Retinal pigment epithelial cell (primary cell): ENCODE data around the gene ADSS1.

Source experiments
- DNase-seq: peaks from one replicate; pipeline ENCODE4 v3.0.0-alpha.2; 2010; ENCODE audit warnings: low read depth
- H3K4me3 ChIP-seq: 2 replicates; pipeline ENCODE4 v1.5.1; 2011; ENCODE audit warnings: mild to moderate bottlenecking, low read length, control low read depth, moderate library complexity
- CTCF ChIP-seq: conservative IDR thresholded peaks from 2 replicates; pipeline ENCODE4 v1.5.1; 2011; ENCODE audit warnings: low read depth, low read length, control low read depth, inconsistent platforms

The ADSS1 gene

GRCh38 chr14:104771374-104771773, 47.3 kb downstream of the ADSS1 start:
- no peak for TF ChIP-seq CTCF
- DNase-seq: no peak
- no peak overlapping the region for H3K4me3 ChIP-seq

- no peak for DNase-seq
- TF ChIP-seq CTCF: no peak
- H3K4me3 ChIP-seq: no peak overlapping the region
Observed at GRCh38 chr14:104771918-104772706, 48.1 kb downstream of the ADSS1 start.

GRCh38 chr14:104772707-104773504, 48.9 kb downstream of the ADSS1 start:
- no peak for TF ChIP-seq CTCF
- DNase-seq: no peak
- H3K4me3 ChIP-seq: no peak overlapping the region

DNA sequence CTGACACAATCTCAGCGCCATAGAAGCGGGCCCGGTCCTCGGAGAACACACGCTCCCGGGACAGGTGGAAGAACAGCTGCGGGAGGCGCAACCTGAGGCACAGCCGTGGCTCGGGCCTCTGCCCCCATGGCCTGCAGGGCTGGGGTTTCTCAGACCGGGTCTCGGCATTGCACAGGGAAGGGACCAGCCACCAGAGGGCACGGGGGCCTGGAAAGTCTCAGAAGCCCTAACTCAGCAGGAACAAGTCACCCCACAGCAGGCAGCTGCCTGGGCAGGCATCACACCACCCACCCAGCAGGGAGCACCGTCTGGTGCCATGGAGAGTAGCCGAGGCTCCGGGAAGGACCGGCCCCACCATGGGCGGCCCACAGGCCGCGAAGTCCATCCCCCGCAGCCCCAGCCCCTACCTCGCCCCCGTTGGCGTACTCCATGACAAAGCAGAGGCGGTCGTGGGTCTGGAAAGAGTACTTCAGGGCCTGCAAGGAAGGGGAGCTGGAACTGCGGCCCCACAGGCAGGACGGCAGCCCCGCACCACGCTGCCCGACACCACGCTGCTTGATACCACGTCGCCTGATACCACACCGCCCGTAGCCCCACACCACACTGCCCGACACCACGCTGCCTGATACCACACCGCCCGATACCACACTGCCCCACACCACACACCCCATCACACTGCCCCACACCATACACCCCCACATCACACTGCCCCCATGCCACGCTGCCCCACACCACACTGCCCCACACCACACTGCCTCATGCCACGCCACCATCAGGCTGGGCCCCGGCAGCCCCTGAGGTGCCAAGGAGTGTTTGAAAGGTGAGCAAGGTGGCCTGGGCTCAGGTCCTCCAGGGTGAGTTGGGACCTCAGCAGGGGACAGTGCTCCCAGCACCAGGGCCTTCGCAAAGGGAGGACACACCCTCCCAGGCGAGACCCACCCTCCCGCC, 49.8 kb downstream of the ADSS1 start:
- TF ChIP-seq CTCF: no peak
- no peak overlapping the region for H3K4me3 ChIP-seq
- DNase-seq: no peak

DNA sequence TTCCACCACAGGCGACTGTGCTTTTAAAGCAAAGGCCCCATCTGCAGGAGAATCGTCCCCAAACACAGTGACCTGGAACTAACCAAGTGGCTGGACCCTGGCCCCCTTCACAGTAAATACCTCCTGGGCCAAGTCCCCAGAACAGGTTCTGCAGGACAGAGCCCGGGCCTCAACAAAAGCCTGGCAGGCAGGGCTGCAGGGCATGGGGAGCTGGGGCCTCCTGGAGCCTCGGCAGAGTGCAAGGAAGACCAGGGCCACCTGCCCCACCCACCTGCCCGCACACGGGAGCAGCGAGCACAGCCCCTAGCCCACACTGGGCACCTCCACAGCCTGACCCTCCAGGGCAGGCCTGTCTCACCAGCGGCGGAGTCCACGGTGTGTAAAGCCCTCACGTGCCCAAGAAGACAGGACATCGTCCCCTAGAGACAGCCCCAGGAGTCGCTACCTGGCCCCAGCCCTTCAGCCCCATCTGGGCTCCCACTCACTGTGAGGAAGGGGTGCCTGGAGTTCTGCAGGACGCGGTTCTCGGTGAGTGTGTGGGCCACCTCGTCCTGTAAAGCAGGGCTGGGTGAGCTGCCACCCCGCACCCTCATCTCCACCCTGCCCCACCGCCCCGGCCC, 50.5 kb downstream of the ADSS1 start:
- no peak for TF ChIP-seq CTCF
- no peak for DNase-seq
- no peak overlapping the region for H3K4me3 ChIP-seq

- DNase-seq: no peak
- no peak overlapping the region for H3K4me3 ChIP-seq
- no peak for TF ChIP-seq CTCF
Observed at GRCh38 chr14:104775073-104775489, 51.1 kb downstream of the ADSS1 start.
